ENCODE measurements around the gene CIAO3. TPM values are rescaled to one million over a fixed set of nuclear protein-coding genes. Genes with fewer than 3 reads are reported as not detected.

CIAO3 gene
- total RNA-seq, 2 experiments from 2014 or later, result 34.8 to 37.0 TPM

GRCh38 chr16:726438-727290 is 14.1 kb downstream of the CIAO3 start, which contains the start of the genes CCDC78 and HAGHL:
CCDC78 (minus strand) TSS chr16:726443; CDS start chr16:726367, 76 bp downstream.
HAGHL (plus strand) TSS chr16:727106; CDS start chr16:727510, 404 bp downstream.
- peak within 1 kb of the TSS; percentile 56 for H3K4me3 Mint-ChIP-seq

GRCh38 chr16:726188-726437 is 14.7 kb downstream of the CIAO3 start:
- Mint-ChIP-seq H3K36me3 (no peaks in the 10 kb centered on the region), H3K9me3 (ENCODE audit: low read depth) (no peaks in the 10 kb centered on the region), H3K27ac (no peak overlapping the region), H3K4me1 (peaks cover 6% of the 10 kb centered on the region), H3K4me3 (no peak overlapping the region), H3K27me3 (no peaks in the 10 kb centered on the region)
- DNase-seq, result no peak
- no peak for ATAC-seq
- CTCF ChIA-PET, result interaction anchor here (1.3 to 5.8 kb wide), 6 partner anchors 10 to 61 kb away, joined by 4 to 33 read pairs (median 15); partner anchors contain the start of genes CHTF18, CIAO3, METRN and RPUSD1

More at GRCh38 chr16:726438-727290, 14.1 kb downstream of the CIAO3 start, which contains the start of the genes CCDC78 and HAGHL:
- no peaks in the 10 kb centered on the region for H3K9me3 Mint-ChIP-seq (ENCODE audit: low read depth)
- no peak within 1 kb of the TSS for H3K27ac Mint-ChIP-seq
- peaks cover 6% of the 10 kb centered on the region for H3K4me1 Mint-ChIP-seq
- ATAC-seq (peak; percentile 46), DNase-seq (peak; percentile 78)
- no peaks in the 10 kb centered on the region for H3K36me3 Mint-ChIP-seq
- no peaks in the 10 kb centered on the region for H3K27me3 Mint-ChIP-seq
- CTCF ChIA-PET, result interaction anchor here (1.1 to 5.8 kb wide), 7 partner anchors 9 to 60 kb away, joined by 3 to 33 read pairs (median 13); partner anchors contain the start of genes CHTF18, CIAO3, METRN and RPUSD1

- no peak overlapping the region for H3K4me3 Mint-ChIP-seq
- peaks cover 6% of the 10 kb centered on the region for H3K4me1 Mint-ChIP-seq
- no peak overlapping the region for H3K27ac Mint-ChIP-seq
- no peak for DNase-seq
- H3K27me3 Mint-ChIP-seq, result no peaks in the 10 kb centered on the region
- H3K9me3 Mint-ChIP-seq (ENCODE audit: low read depth), result no peaks in the 10 kb centered on the region
- ATAC-seq, result no peak
- H3K36me3 Mint-ChIP-seq, result no peaks in the 10 kb centered on the region
- CTCF ChIA-PET, result interaction anchor here (1.3 to 5.8 kb wide), 6 partner anchors 10 to 61 kb away, joined by 4 to 33 read pairs (median 15); partner anchors contain the start of genes CHTF18, CIAO3, METRN and RPUSD1
These were observed 15.2 kb downstream of the CIAO3 start for GRCh38 chr16:725463-726187.

- no peaks in the 10 kb centered on the region for H3K27me3 Mint-ChIP-seq
- CTCF ChIA-PET, result interaction anchor here (0.9 to 5.8 kb wide), 8 partner anchors 10 to 981 kb away, joined by 3 to 33 read pairs (median 11); partner anchors contain the start of genes CHTF18, CIAO3, MAPK8IP3 and METRN
- no peak for ATAC-seq
- H3K27ac Mint-ChIP-seq, result no peak overlapping the region
- H3K4me1 Mint-ChIP-seq, result peaks cover 12% of the 10 kb centered on the region
- H3K9me3 Mint-ChIP-seq (ENCODE audit: low read depth), result no peaks in the 10 kb centered on the region
- DNase-seq, result no peak
- H3K4me3 Mint-ChIP-seq, result no peak overlapping the region
- no peaks in the 10 kb centered on the region for H3K36me3 Mint-ChIP-seq
These were observed 15.8 kb downstream of the CIAO3 start for GRCh38 chr16:725041-725376.

- CTCF ChIA-PET, result interaction anchor here (0.8 to 5.8 kb wide), 9 partner anchors 8 to 982 kb away, joined by 3 to 33 read pairs (median 9); partner anchors contain the start of genes CHTF18, CIAO3, MAPK8IP3 and METRN
- no peak overlapping the region for H3K4me3 Mint-ChIP-seq
- no peaks in the 10 kb centered on the region for H3K27me3 Mint-ChIP-seq
These were observed 16.4 kb downstream of the CIAO3 start for GRCh38 chr16:724188-725040.

GRCh38 chr16:723695-724094 is 17.1 kb downstream of the CIAO3 start:
- no peak for DNase-seq
- ATAC-seq, result no peak
- CTCF ChIA-PET, result interaction anchor here (0.8 to 5.8 kb wide), 6 partner anchors 8 to 63 kb away, joined by 3 to 33 read pairs (median 12); partner anchors contain the start of genes CHTF18, CIAO3, METRN and RPUSD1
- Mint-ChIP-seq H3K4me1 (peaks cover 23% of the 10 kb centered on the region), H3K4me3 (no peak overlapping the region), H3K9me3 (ENCODE audit: low read depth) (no peaks in the 10 kb centered on the region), H3K27ac (no peak overlapping the region), H3K27me3 (no peaks in the 10 kb centered on the region), H3K36me3 (no peaks in the 10 kb centered on the region)

More at GRCh38 chr16:724188-725040, 16.4 kb downstream of the CIAO3 start:
- Mint-ChIP-seq H3K9me3 (ENCODE audit: low read depth) (no peaks in the 10 kb centered on the region), H3K36me3 (no peaks in the 10 kb centered on the region), H3K27ac (no peak overlapping the region), H3K4me1 (peaks cover 17% of the 10 kb centered on the region)
- ATAC-seq (no peak), DNase-seq (no peak)

GRCh38 chr16:722835-723633 is 17.8 kb downstream of the CIAO3 start:
- H3K27ac Mint-ChIP-seq, result no peak overlapping the region
- CTCF ChIA-PET, result interaction anchor here (0.6 to 5.8 kb wide), 8 partner anchors 8 to 483 kb away, joined by 3 to 33 read pairs (median 5); partner anchors contain the start of genes CHTF18, CIAO3, METRN and RPUSD1
- no peaks in the 10 kb centered on the region for H3K9me3 Mint-ChIP-seq (ENCODE audit: low read depth)
- no peaks in the 10 kb centered on the region for H3K36me3 Mint-ChIP-seq
- DNase-seq (no peak), ATAC-seq (no peak)
- H3K4me3 Mint-ChIP-seq, result no peak overlapping the region
- peaks cover 23% of the 10 kb centered on the region for H3K4me1 Mint-ChIP-seq
- H3K27me3 Mint-ChIP-seq, result no peaks in the 10 kb centered on the region

GRCh38 chr16:721765-722540 is 18.8 kb downstream of the CIAO3 start:
- H3K27ac Mint-ChIP-seq, result no peak overlapping the region
- H3K27me3 Mint-ChIP-seq, result no peaks in the 10 kb centered on the region
- DNase-seq, result no peak
- no peaks in the 10 kb centered on the region for H3K9me3 Mint-ChIP-seq (ENCODE audit: low read depth)
- H3K4me3 Mint-ChIP-seq, result no peak overlapping the region
- no peaks in the 10 kb centered on the region for H3K36me3 Mint-ChIP-seq
- peaks cover 23% of the 10 kb centered on the region for H3K4me1 Mint-ChIP-seq
- no peak for ATAC-seq
- CTCF ChIA-PET, result interaction anchor here (0.6 to 5.2 kb wide), 15 partner anchors 8 to 481 kb away, joined by 3 to 22 read pairs (median 4); partner anchors contain the start of genes CHTF18, CIAO3, METTL26 and RPUSD1

GRCh38 chr16:720990-721764 is 19.6 kb downstream of the CIAO3 start, which contains the start of gene ANTKMT:
ANTKMT (plus strand) TSS chr16:721146; CDS start chr16:721275, 129 bp downstream.
- no peaks in the 10 kb centered on the region for H3K36me3 Mint-ChIP-seq

GRCh38 chr16:720447-720989 is 20.3 kb downstream of the CIAO3 start:
- H3K27me3 Mint-ChIP-seq, result peaks cover 9% of the 10 kb centered on the region

More at GRCh38 chr16:720990-721764, 19.6 kb downstream of the CIAO3 start, which contains the start of gene ANTKMT:
- peaks cover 23% of the 10 kb centered on the region for H3K4me1 Mint-ChIP-seq
- peak within 1 kb of the TSS; percentile 69 for H3K4me3 Mint-ChIP-seq
- no peaks in the 10 kb centered on the region for H3K9me3 Mint-ChIP-seq (ENCODE audit: low read depth)
- peak within 1 kb of the TSS; percentile 72 for H3K27ac Mint-ChIP-seq
- ATAC-seq (peak; percentile 72), DNase-seq (peak; percentile 83)
- H3K27me3 Mint-ChIP-seq, result peaks cover 4% of the 10 kb centered on the region
- CTCF ChIA-PET, result interaction anchor here (0.6 to 3.0 kb wide), 14 partner anchors 9 to 297 kb away, joined by 3 to 22 read pairs (median 4); partner anchors contain the start of genes CIAO3, METTL26, STUB1 and WDR90

More at GRCh38 chr16:720447-720989, 20.3 kb downstream of the CIAO3 start:
- no peaks in the 10 kb centered on the region for H3K9me3 Mint-ChIP-seq (ENCODE audit: low read depth)
- ATAC-seq (peak; percentile 21), DNase-seq (peak; percentile 65)
- peak overlapping the region; percentile 72 for H3K27ac Mint-ChIP-seq
- H3K4me3 Mint-ChIP-seq, result peak overlapping the region; percentile 69
- H3K36me3 Mint-ChIP-seq, result no peaks in the 10 kb centered on the region
- H3K4me1 Mint-ChIP-seq, result peaks cover 25% of the 10 kb centered on the region
- CTCF ChIA-PET, result interaction anchor here (0.6 to 3.0 kb wide), 20 partner anchors 8 to 297 kb away, joined by 3 to 22 read pairs (median 4); partner anchors contain the start of genes CHTF18, CIAO3, RPUSD1 and STUB1
